ENCODE measurements around the gene ATP8A2.

- TF ChIP-seq EZH2 (IDR thresholded peaks at IDR 0.05) (no peak), POLR2AphosphoS5 (IDR thresholded peaks at IDR 0.05; ENCODE audit: borderline replicate concordance, low read depth, low read length) (no peak)
Measured at GRCh38 chr13:25928941-25929505, 557.2 kb downstream of the ATP8A2 start.
